ENCODE measurements around the gene ATG16L1.

The ATG16L1 gene

GRCh38 chr2:233251306-233252116 lies at the start of gene ATG16L1:
TSS of gene ATG16L1 (plus strand) at chr2:233251673. CDS start at chr2:233251828, 155 bp downstream.
- peak; percentile 77 to 92 for DNase-seq (ENCODE audit: low read depth in 2 of 2, low spot score in 1 of 2)

DNA sequence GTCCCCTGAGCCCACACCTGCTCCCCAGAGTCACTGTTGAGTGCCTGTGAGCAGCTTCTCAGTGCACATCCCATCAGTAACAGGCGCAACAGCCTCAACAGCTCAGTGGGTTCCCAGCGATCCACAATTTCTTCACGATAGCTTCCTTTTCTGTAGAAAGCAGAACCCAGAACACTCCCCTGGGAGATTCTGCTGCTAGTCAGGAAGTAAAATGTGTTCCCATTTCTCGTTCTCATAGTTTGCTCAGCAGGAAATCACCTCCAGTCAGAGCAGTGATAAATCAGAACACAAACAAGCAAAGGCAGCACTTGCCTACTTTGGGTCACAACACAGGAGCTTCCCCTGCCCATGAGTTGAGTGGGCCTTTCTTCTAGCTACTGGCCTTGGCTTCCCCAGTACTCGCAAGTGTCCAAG lies 48.9 kb upstream of the ATG16L1 start:
- no peak for DNase-seq (ENCODE audit: low read depth in 2 of 2, low spot score in 1 of 2)

GRCh38 chr2:233203060-233203459 lies 48.4 kb upstream of the ATG16L1 start:
- no peak for DNase-seq (ENCODE audit: low read depth in 2 of 2, low spot score in 1 of 2)

- DNase-seq (ENCODE audit: low read depth in 2 of 2, low spot score in 1 of 2) = no peak
These were observed 47.1 kb upstream of the ATG16L1 start for GRCh38 chr2:233204286-233204936.

DNA sequence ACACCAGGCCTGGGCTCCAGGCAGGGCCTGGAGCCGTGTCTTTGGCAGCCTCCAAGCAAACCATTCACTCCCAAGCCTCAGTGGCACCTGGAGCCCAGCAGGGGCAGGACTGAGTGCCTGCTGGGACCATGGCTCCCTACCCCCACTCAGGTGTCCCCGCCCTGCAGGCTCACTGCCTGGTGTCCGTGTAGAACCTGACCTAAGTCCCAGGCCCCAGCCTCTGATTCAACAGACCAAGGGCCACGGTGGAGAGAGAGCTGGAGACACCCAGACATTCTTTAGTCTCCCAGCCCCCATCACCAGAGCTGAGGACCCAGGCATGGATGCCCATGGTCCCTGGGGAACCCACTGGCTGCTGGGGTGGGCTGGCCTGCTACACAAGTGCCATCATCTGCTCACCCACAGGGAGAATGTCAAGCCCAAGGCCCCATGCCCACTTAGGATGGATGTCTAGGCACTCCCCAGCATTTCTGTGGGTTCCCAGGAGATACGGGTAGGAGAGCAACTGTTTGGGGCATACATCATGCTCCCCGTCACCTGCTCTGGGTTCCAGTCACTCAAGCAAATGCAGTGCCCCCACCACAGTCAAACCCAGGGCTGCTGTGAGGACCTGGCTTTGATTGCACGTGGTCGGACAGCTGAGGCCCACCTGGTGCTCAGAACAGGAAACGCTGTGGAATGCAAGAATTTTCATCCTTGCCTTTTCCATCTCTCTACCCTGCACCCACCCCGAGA lies 42.9 kb upstream of the ATG16L1 start:
- no peak for DNase-seq (ENCODE audit: low read depth in 2 of 2, low spot score in 1 of 2)

DNA sequence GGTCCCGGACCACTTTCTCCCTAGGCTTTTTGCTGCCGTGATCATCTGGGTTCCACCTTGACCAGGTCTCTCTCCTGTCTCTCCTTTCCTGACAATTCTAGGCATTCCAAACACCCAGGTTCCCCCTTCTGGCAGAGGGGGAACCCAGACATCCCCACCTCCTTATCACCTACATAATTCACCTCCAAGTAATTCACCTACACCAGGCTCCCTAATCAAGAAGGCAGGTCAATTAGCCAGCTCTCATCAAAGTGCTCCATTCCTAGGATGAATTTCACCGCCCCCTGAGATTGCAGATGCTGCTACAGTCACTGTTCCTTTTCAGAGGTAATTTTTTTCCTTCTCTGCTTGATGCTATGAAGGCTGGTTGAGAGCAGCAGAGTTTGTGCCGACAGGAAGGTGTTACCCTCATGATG lies 42.3 kb upstream of the ATG16L1 start:
- DNase-seq (ENCODE audit: low read depth in 2 of 2, low spot score in 1 of 2) = no peak

DNA sequence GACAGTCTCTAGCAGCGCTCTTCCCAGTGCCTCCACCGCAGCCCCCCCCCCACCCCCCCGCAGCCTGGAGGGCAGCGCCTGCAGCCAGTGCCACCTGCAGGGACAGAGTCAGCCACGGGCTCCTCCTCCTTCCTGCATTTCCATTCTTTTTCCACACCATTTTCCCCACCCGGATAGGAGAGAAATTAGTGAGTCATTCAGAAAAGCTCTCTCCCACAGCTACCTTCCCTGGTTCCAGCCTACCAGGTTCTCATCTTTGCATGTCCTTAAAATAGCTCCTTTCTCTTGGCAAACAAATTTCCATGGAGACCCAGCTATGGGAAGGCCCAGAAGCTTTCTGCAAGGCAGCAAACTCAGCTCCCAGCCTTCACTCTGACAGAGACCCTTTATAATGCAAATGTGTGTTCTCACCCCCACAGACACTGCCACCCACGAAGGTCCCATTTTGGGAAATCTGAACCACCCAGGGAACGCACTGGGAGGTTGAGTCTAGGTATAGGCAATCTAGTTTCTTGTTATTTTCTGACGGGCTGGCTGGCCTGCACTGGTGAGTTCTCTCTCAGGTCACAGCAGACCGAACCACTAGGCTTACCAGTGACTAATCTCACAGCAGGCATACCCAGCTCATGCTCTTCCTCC lies 41.8 kb upstream of the ATG16L1 start:
- no peak for DNase-seq (ENCODE audit: low read depth in 2 of 2, low spot score in 1 of 2)

DNA sequence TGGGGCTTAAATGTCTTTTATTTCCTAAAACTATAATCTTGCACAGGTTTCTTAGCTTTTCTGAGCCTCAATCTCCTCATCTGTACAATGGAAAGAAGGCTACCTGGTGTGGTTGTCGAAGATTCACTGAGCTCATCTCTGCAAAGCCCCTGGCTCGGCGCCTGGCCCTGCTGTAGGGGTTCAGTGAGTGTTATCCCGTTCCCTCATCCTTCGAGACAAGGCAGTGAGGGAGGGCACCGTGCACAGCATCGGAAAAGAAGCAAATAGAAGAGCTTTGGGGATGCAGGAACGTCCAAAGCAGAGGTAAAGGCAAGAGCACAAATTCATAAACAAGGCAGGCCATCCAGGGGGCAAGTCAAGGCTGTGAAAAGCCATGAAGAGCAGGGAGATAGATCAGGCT lies 41.2 kb upstream of the ATG16L1 start:
- no peak for DNase-seq (ENCODE audit: low read depth in 2 of 2, low spot score in 1 of 2)

- DNase-seq (ENCODE audit: low read depth in 2 of 2, low spot score in 1 of 2) = no peak
These were observed 40.5 kb upstream of the ATG16L1 start for GRCh38 chr2:233210843-233211547.

GRCh38 chr2:233211548-233211895 lies 40.0 kb upstream of the ATG16L1 start:
- no peak for DNase-seq (ENCODE audit: low read depth in 2 of 2, low spot score in 1 of 2)

GRCh38 chr2:233213011-233213410 lies 38.5 kb upstream of the ATG16L1 start:
- no peak for DNase-seq (ENCODE audit: low read depth in 2 of 2, low spot score in 1 of 2)

DNA sequence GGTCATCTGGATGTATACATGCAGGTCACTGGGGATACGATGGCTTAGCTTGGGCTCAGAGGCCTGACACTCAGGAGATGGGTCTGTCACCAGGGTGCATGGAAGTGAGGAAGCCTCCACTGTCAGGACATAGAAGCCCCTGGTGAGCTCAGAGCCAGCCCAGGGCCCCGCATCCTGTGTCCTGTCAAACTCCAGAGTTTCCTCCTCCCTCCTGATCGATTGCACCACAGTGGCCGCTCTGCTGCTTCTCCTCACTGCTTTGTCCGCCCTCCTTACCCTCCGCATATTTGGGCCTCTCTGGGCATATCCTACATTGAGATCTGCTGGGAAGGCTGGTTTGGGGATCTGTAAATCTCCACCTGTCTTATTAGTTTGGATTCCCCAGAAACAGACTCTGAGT lies 37.5 kb upstream of the ATG16L1 start:
- DNase-seq (ENCODE audit: low read depth in 2 of 2, low spot score in 1 of 2) = no peak

DNA sequence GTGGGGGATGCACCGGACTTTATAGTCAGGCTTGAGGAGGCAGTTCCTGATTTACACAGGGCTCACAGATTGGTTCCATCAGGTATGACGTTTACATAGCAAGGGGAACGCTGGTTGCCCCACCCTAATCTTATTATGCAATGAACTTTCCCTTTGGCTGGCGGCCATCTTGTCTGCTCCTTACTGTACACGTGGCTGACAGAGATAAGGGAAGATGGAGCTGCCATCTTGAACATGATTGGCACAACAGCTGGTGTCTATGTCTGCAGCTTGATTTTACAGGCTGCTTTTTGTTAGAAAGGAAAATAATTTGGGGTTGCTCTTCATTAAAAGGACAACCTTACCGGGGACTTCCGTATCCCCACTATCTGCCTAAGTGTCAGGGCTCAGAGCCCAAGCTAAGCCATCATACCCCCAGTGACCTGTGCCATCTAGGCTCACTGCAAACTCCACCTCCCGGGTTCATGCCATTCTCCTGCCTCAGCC lies 33.5 kb upstream of the ATG16L1 start:
- no peak for DNase-seq (ENCODE audit: low read depth in 2 of 2, low spot score in 1 of 2)

DNA sequence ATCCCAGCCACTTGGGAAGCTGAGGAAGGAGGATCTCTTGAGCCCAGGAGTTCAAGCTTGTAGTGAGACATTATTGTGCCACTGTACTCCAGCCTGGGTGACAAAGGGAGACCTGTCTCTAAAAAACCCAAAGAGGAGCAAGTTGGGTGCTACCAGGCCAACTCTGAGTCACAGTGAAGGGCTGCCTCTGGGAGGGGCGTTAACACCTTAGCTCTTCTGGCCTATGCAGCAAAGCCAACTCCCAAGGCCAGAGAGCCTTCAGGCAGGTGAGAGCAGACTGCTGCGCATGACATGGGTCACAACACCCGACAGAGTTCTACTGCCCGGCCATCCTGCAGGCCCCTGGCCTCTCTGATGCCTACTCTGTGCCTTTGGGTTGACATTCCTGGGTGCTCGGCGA lies 32.6 kb upstream of the ATG16L1 start:
- DNase-seq (ENCODE audit: low read depth in 2 of 2, low spot score in 1 of 2) = no peak

DNA sequence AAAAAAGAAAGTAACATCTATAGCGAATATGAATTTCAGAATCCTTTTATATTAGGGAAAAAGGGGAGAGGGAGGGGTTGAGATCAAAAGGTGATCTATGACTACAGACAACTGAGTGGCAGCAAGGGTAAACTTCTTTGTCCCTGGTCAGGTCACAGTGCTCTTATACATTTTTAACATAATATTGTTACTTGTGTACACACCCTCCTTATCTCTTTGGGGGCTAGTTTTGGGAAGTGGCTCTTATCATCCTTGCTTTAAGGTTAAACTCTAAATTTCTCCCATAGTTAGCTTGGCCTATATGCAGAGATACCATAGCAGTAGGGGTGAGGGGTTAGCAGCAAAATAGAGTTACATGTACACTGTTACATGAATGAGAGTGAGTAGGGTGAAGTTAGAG lies 31.6 kb upstream of the ATG16L1 start:
- DNase-seq (ENCODE audit: low read depth in 2 of 2, low spot score in 1 of 2) = no peak

DNA sequence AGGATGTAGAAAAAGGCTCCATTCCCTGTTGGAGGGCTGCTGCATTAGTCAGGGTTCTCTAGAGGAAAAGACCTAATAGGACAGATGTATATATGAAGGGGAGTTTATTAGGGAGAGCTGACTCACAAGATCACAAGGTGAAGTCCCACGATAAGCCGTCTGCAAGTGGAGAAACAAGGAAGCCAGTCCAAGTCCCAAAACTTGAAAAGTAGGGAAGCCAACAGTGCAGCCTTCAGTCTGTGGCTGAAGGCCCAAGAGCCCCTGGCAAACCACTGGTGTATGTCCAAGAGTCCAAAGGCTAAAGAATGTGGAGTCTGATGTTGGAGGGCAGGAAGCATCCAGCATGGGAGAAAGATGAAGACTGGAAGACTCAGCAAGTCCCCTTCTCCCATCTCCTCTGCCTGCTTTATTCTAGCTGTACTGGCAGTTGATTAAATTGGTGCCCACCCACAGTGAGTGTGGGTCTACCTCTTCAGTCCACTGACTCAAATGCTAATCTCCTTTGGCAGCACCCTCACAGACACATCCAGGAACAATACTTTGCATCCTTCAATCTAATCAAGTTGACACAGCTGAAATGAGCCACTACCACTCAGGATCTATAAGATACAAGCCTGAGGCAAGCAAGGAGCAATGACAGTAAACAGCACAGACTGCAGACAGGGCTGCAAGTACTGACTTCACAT lies 30.0 kb upstream of the ATG16L1 start:
- DNase-seq (ENCODE audit: low read depth in 2 of 2, low spot score in 1 of 2) = no peak

GRCh38 chr2:233223059-233223894 lies 28.2 kb upstream of the ATG16L1 start:
- DNase-seq (ENCODE audit: low read depth in 2 of 2, low spot score in 1 of 2) = no peak

DNA sequence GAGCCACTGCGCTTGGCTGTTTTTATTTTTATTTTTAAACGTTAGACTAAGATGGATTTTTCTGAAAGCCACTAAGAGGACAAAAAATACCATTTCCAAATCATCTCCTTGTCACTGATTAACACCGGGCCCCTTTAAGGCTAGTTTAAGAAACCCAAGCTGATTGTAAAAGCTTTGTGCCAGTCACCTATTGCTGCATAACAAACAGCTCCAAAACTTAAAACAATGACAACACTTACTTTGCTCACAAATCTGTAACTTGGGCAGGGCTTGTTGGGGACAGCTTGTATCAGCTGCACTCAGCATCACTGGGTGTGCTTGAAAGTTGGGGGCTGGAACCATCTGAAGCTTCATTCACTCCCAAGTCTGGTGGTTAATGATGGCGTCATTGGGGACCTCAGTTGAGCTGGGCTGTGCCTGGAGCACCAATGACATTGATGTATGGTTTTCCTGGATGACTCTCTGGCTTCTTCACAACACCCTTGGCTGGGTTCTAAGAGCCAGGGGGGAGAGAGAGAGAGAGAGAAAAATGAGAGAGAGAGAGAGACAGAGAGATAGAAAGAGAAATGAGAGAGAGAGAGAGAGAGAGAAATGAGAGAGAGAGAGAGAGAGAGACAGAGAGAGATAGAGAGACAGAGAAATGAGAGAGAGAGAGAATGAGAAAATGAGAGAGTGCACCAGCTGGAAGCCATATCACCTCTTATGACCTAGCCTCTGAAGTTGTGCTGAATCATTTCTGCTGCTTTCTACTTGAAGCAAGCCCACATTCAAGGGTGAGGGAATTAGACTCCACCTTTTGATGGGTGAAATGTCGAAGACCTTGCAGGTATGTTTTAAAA lies 26.0 kb upstream of the ATG16L1 start:
- DNase-seq (ENCODE audit: low read depth in 2 of 2, low spot score in 1 of 2) = no peak
